BLaER1 treated with 17β-estradiol and CSF1 and Interleukin-3, amounts not matched to agents 10 nM and 100 nM (cell line): ENCODE results near the gene RCE1.

Source experiments
- H3K27ac ChIP-seq, 11 experiments: shearing (Covaris generic); formaldehyde crosslinking; 2 replicates each; pipeline ENCODE4 v1.8.1; 2022
- H3K27me3 ChIP-seq, 11 experiments: shearing (Covaris generic); formaldehyde crosslinking; 2 replicates each; pipeline ENCODE4 v1.8.1; 2022
- H3K36me3 ChIP-seq, 11 experiments: shearing (Covaris generic); formaldehyde crosslinking; 2 replicates each; pipeline ENCODE4 v1.8.1; 2022
- H3K4me1 ChIP-seq, 10 experiments: shearing (Covaris generic); formaldehyde crosslinking; 2 replicates each; pipeline ENCODE4 v1.8.1; 2022
- H3K4me2 ChIP-seq, 11 experiments: shearing (Covaris generic); formaldehyde crosslinking; 2 replicates each; pipeline ENCODE4 v1.8.1; 2022
- H3K4me3 ChIP-seq, 10 experiments: shearing (Covaris generic); formaldehyde crosslinking; 2 replicates each; pipeline ENCODE4 v1.8.1; 2022
- H3K9ac ChIP-seq, 11 experiments: shearing (Covaris generic); formaldehyde crosslinking; 2 replicates each; pipeline ENCODE4 v1.8.1; 2022
- H3K9me3 ChIP-seq, 11 experiments: shearing (Covaris generic); formaldehyde crosslinking; replicated peaks in 1 of 11; 2 replicates each; pipeline ENCODE4 v1.8.1; 2022
- H4K20me1 ChIP-seq, 11 experiments: shearing (Covaris generic); formaldehyde crosslinking; 2 replicates each; pipeline ENCODE4 v1.8.1; 2022
- Cebpa-rat ChIP-seq, 11 experiments: shearing (Covaris generic); IDR thresholded peaks; 2 replicates each; pipeline ENCODE4 v1.8.1; 2022

The RCE1 gene

GRCh38 chr11:66841861-66842260 is 1.4 kb upstream of the RCE1 start:
- peak overlapping the region; percentile 95 to 100 (median 99) for H3K9ac ChIP-seq

GRCh38 chr11:66842501-66842895 is 743 bp upstream of the RCE1 start:
- peaks cover 33 to 66% (median 58%) of the 10 kb centered on the region in 10 experiments for H3K4me1 ChIP-seq
- no peaks in the 10 kb centered on the region for H3K27me3 ChIP-seq
- peak overlapping the region; percentile 96 to 100 (median 99) for H3K27ac ChIP-seq
- H3K4me3 ChIP-seq, result peak overlapping the region; percentile 84 to 98 (median 96)
- peaks cover 44 to 75% (median 50%) of the 10 kb centered on the region in 11 experiments for H3K36me3 ChIP-seq
- peaks cover 31 to 81% (median 51%) of the 10 kb centered on the region in 11 experiments; a peak in 20 of 22 replicates for H4K20me1 ChIP-seq
- H3K9ac ChIP-seq, result peak overlapping the region; percentile 95 to 100 (median 99)
- peak overlapping the region; percentile 92 to 98 (median 96) for H3K4me2 ChIP-seq
- TF ChIP-seq Cebpa-rat (IDR thresholded peaks at IDR 0.05), result no peak
- H3K9me3 ChIP-seq, result no peaks in the 10 kb centered on the region

More at GRCh38 chr11:66841861-66842260, 1.4 kb upstream of the RCE1 start:
- Histone ChIP-seq H3K4me2 (peak overlapping the region; percentile 92 to 98 (median 96)), H3K9me3 (no peaks in the 10 kb centered on the region), H3K27me3 (no peaks in the 10 kb centered on the region), H3K4me3 (peak overlapping the region; percentile 84 to 98 (median 96)), H3K27ac (peak overlapping the region in 10 of 11 experiments; percentile 96 to 100 (median 99); a peak in 21 of 22 replicates), H3K4me1 (peaks cover 33 to 61% (median 56%) of the 10 kb centered on the region in 10 experiments), H3K36me3 (peaks cover 42 to 78% (median 52%) of the 10 kb centered on the region in 11 experiments), H4K20me1 (peaks cover 31 to 79% (median 51%) of the 10 kb centered on the region in 11 experiments; a peak in 20 of 22 replicates)
- no peak for TF ChIP-seq Cebpa-rat (IDR thresholded peaks at IDR 0.05)

- H3K4me1 ChIP-seq, result peaks cover 33 to 73% (median 58%) of the 10 kb centered on the region in 10 experiments
- H3K9me3 ChIP-seq, result no peaks in the 10 kb centered on the region
- TF ChIP-seq Cebpa-rat (IDR thresholded peaks at IDR 0.05), result no peak
- H3K4me3 ChIP-seq, result peak overlapping the region; percentile 84 to 98 (median 96)
- peak overlapping the region; percentile 92 to 99 (median 95) for H3K4me2 ChIP-seq
- peak overlapping the region; percentile 96 to 100 (median 99) for H3K27ac ChIP-seq
- H3K27me3 ChIP-seq, result no peaks in the 10 kb centered on the region
- H3K36me3 ChIP-seq, result peaks cover 45 to 75% (median 54%) of the 10 kb centered on the region in 11 experiments
- H3K9ac ChIP-seq, result peak overlapping the region; percentile 95 to 100 (median 99)
- peaks cover 30 to 68% (median 50%) of the 10 kb centered on the region in 11 experiments; a peak in 20 of 22 replicates for H4K20me1 ChIP-seq
Observed at GRCh38 chr11:66843776-66844495, 695 bp downstream of the RCE1 start.

- H3K4me3 ChIP-seq, result peak overlapping the region; percentile 84 to 98 (median 96)
Observed at GRCh38 chr11:66844496-66845142, 1.4 kb downstream of the RCE1 start.

GRCh38 chr11:66845143-66845875 is 2.1 kb downstream of the RCE1 start:
- Histone ChIP-seq H3K9ac (peak overlapping the region in 10 of 11 experiments; percentile 12 to 100 (median 99); a peak in 15 of 22 replicates), H3K27ac (peak overlapping the region in 4 of 11 experiments; percentile 12 to 69 (median 38); a peak in 3 of 22 replicates), H3K4me3 (peak overlapping the region in 1 of 10 experiments; percentile 98; a peak in 2 of 20 replicates), H4K20me1 (peaks cover 16 to 55% (median 36%) of the 10 kb centered on the region in 11 experiments; a peak in 20 of 22 replicates), H3K4me1 (peaks cover 28 to 62% (median 52%) of the 10 kb centered on the region in 10 experiments), H3K9me3 (no peaks in the 10 kb centered on the region), H3K4me2 (peak overlapping the region in 10 of 11 experiments; percentile 92 to 99 (median 94); a peak in 18 of 22 replicates), H3K27me3 (no peaks in the 10 kb centered on the region), H3K36me3 (peaks cover 36 to 75% (median 47%) of the 10 kb centered on the region in 11 experiments)
- TF ChIP-seq Cebpa-rat (IDR thresholded peaks at IDR 0.05), result no peak

More at GRCh38 chr11:66844496-66845142, 1.4 kb downstream of the RCE1 start:
- Histone ChIP-seq H3K36me3 (peaks cover 43 to 75% (median 52%) of the 10 kb centered on the region in 11 experiments), H3K27me3 (no peaks in the 10 kb centered on the region), H3K27ac (peak overlapping the region in 6 of 11 experiments; percentile 97 to 100 (median 99); a peak in 7 of 22 replicates), H4K20me1 (peaks cover 23 to 62% (median 43%) of the 10 kb centered on the region in 11 experiments; a peak in 20 of 22 replicates), H3K9me3 (no peaks in the 10 kb centered on the region), H3K4me1 (peaks cover 33 to 69% (median 58%) of the 10 kb centered on the region in 10 experiments), H3K9ac (peak overlapping the region; percentile 95 to 100 (median 99)), H3K4me2 (peak overlapping the region; percentile 92 to 99 (median 95))
- TF ChIP-seq Cebpa-rat (IDR thresholded peaks at IDR 0.05), result no peak

GRCh38 chr11:66845876-66846212 is 2.6 kb downstream of the RCE1 start:
- Histone ChIP-seq H3K4me2 (peak overlapping the region in 5 of 11 experiments; percentile 60 to 95 (median 93); a peak in 10 of 22 replicates), H3K27me3 (no peaks in the 10 kb centered on the region), H3K9me3 (no peaks in the 10 kb centered on the region), H3K27ac (peak overlapping the region in 6 of 11 experiments; percentile 12 to 69 (median 42); a peak in 7 of 22 replicates), H3K4me3 (no peak overlapping the region), H3K9ac (peak overlapping the region in 7 of 11 experiments; percentile 12 to 99 (median 26); a peak in 6 of 22 replicates), H3K36me3 (peaks cover 35 to 75% (median 47%) of the 10 kb centered on the region in 11 experiments), H4K20me1 (peaks cover 11 to 50% (median 31%) of the 10 kb centered on the region in 11 experiments; a peak in 17 of 22 replicates), H3K4me1 (peaks cover 23 to 62% (median 50%) of the 10 kb centered on the region in 10 experiments)
- no peak for TF ChIP-seq Cebpa-rat (IDR thresholded peaks at IDR 0.05)

- no peak for TF ChIP-seq Cebpa-rat (IDR thresholded peaks at IDR 0.05)
- peak overlapping the region in 5 of 11 experiments; percentile 7 to 69 (median 51); a peak in 9 of 22 replicates for H3K27ac ChIP-seq
- no peaks in the 10 kb centered on the region for H3K27me3 ChIP-seq
- peaks cover 4 to 44% (median 30%) of the 10 kb centered on the region in 11 experiments; a peak in 17 of 22 replicates for H4K20me1 ChIP-seq
- H3K9me3 ChIP-seq, result no peaks in the 10 kb centered on the region
- peak overlapping the region in 7 of 11 experiments; percentile 10 to 99 (median 32); a peak in 11 of 22 replicates for H3K9ac ChIP-seq
- H3K4me3 ChIP-seq, result no peak overlapping the region
- peak overlapping the region in 5 of 11 experiments; percentile 60 to 95 (median 93); a peak in 10 of 22 replicates for H3K4me2 ChIP-seq
- peaks cover 28 to 62% (median 50%) of the 10 kb centered on the region in 10 experiments for H3K4me1 ChIP-seq
- peaks cover 35 to 68% (median 47%) of the 10 kb centered on the region in 11 experiments for H3K36me3 ChIP-seq
Observed at GRCh38 chr11:66846671-66847091, 3.4 kb downstream of the RCE1 start.
